ENCODE data around the gene INSIG2.

Gene INSIG2

GRCh38 chr2:118103951-118104940, 16.0 kb downstream of the INSIG2 start:
- DNase-seq = no peak

- DNase-seq = no peak
These were observed 17.2 kb downstream of the INSIG2 start for GRCh38 chr2:118105497-118105896.

DNA sequence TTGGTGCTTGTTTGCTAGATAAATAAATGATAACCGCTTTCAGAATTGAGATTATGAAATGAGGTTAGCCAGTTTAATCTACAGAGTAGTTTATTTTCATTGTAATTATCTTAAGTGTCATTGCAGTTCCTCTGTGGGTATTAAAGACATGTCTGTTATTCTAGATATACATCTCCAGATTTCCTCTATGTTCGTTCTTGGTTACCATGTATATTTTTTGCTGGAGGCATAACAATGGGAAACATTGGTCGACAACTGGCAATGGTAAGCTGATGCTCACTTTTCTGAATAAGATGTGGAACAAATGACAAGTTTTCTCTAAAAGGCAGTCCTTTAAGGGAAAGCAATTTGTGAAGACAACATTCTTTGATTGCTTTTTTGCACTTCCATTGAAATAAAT, 18.7 kb downstream of the INSIG2 start:
- no peak for DNase-seq

DNA sequence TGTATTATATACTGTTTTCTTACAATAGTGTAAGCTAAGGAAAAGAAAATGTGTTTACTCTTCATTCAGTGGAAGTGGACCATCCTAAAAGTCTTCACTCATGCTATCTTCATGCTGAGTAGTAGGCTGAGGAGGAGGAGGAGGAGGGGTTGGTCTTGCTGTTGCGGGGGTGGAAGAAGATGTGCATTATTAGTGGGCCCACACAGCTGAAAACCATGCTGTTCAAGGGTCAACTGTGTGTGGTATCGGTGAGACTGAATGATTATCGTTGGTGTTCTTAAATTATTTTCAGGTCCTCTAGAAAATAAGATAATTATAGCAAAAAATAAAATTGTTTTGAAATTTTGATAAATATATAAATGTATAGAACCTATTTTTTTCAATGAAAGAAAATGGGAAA, 22.0 kb downstream of the INSIG2 start:
- DNase-seq = no peak

- no peak for DNase-seq
These were observed 22.7 kb downstream of the INSIG2 start for GRCh38 chr2:118110991-118111390.

- DNase-seq = no peak
These were observed 24.6 kb downstream of the INSIG2 start for GRCh38 chr2:118112771-118113334.

DNA sequence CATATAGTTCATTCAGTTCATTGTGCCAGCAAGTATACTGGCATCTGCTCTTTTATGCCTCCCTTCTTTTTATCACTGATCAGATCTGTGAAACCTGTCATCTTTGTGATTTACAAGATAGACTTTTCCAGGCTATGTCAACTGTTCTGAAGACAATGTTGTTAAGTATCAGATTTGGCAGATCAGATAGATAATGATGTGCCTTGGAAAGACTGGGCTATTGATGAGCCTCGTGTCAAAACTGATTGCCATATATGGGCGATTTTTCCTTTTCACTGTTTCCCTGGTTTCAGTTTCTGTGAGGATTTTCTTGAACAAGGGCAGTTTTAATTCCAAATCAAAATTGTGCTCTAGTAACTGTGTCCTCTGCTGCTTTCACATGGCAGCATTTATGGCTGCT, 26.6 kb downstream of the INSIG2 start:
- no peak for DNase-seq

DNA sequence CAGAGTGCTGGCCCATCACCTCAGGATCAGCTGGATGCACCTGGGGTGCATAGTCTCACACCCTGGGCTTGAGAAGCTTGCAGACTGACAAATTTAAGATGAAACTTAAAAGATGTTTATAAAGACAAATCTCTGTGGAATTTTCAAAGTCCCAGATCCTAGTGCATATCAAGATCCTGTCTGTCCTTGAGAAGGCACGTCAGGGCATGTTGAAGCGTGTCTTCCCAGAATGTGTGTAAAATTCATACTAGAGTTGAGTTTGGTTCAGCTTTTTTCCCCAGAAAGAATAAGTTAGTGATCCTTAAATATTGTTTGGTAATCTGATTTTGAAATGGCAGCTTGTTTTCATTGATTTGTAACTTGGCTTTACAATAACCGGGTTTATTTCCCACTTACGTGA, 27.5 kb downstream of the INSIG2 start:
- no peak for DNase-seq

DNA sequence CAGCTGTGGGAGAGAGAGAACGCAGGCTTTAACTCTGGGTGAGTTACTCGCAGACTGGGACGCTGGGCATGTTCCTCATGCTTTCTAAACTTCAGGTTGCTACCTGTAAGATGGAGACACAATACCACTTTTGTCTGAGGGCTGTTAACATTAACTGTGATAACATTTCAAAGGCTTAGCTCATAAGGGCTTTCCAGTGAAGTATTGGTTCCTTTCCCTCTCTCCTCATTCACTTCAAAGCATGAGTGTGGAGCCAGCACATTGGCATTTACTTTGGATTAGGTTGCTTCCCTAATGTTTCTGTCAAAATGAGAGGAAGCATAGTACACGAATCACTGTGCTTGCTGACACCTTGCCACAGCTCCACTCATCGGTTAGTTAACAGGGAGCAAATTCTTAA, 30.2 kb downstream of the INSIG2 start:
- DNase-seq = no peak

GRCh38 chr2:118119158-118119727, 31.0 kb downstream of the INSIG2 start:
- no peak for DNase-seq

DNA sequence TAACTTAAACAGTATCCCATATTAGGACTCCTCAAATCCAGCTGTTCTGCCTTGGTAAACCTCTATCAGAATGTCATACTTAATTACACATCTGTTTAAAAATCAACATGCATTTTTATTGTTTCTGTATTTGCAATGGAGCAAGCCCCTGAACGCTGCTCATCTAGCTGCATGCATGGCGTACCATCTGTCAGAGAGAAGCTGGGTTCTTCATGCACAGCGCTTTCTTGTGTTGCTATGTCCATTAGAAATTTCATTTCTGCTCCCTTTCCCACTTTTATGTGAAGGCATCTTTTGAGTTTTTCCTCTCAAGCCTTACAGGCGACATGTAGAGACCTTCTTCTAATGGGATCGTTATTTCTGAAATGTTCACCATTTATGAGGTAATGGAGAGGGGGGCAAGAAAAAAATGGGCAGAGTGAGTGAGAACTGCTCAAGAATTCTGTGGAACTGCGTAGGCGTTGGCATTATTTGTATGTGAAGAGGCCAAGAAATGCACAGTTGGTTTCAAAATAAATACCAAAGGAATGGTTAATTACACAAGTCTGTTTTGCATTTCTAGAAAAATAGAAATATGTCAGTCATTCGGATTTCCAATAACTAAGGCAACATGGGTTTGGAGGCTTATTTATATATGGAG, 31.6 kb downstream of the INSIG2 start:
- DNase-seq = no peak

GRCh38 chr2:118120401-118120780, 32.1 kb downstream of the INSIG2 start:
- no peak for DNase-seq

GRCh38 chr2:118121101-118121500, 32.8 kb downstream of the INSIG2 start:
- no peak for DNase-seq

- no peak for DNase-seq
These were observed 33.8 kb downstream of the INSIG2 start for GRCh38 chr2:118121986-118122524.

GRCh38 chr2:118122594-118123281, 34.5 kb downstream of the INSIG2 start:
- DNase-seq = no peak

GRCh38 chr2:118123561-118124232, 35.4 kb downstream of the INSIG2 start:
- no peak for DNase-seq

GRCh38 chr2:118124288-118124891, 36.1 kb downstream of the INSIG2 start:
- no peak for DNase-seq

GRCh38 chr2:118127250-118127649, 39.0 kb downstream of the INSIG2 start:
- no peak for DNase-seq

DNA sequence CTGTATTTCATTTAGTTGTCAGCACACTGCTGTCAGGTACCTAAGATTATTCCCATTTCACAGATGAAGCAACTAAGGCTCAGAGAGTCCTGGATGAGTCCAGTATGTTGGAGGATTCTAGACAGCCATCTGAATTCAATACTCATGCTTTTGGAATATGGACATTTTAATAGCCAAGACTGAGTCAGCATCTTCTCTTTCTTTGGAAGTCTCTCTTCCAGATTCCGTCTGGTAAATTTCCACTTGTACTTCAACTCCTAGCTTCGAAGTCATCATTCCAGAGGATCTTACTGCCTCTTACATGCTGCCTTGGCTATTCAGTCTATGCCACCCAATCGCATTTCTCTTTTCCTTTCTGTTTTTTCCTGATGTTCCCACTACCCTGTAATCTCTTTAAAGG, 40.6 kb downstream of the INSIG2 start:
- no peak for DNase-seq

DNA sequence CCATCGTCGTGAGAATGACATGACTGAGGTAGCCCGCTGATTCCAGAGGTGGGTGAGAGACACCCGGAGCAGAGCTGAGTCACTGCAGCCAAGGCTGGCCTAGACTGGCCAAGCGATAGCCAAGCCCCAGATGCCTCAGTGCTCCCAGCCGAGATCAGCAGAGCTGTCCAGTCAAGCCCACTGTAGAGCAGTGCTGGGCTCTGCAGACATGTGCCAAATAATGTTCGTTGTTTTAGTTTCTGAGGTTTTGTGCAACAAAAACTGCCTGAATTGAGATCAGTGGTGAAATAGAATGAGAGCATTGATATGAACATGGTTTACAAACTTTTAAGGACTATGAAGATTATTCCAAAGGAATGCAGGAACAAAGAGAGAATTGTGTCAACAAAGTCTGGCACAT, 42.1 kb downstream of the INSIG2 start:
- DNase-seq = no peak

- DNase-seq = no peak
These were observed 43.5 kb downstream of the INSIG2 start for GRCh38 chr2:118131771-118132170.

DNA sequence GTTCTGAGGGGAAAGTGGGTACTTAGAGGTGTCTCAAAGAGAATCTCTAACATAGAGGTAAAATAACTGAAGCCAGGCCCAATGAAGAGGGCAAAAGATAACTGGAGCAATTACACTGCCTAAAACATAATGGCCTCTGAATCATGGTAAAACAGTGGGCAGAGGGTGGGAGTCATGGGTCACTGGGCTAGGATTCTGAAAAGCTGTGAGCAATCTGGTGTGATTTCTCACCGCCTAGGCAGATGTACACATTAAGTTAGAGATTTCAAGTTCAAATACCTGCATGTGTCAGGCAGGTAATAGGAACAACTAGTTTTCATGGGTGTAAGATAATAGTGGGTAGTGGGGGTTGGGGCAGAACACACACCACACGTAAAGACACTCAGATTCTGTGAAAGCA, 45.6 kb downstream of the INSIG2 start:
- DNase-seq = no peak
